Transverse colon (tissue), 4 donors: ENCODE measurements around the gene XKRX. TPM values are rescaled to one million over a fixed set of nuclear protein-coding genes. Genes with fewer than 3 reads are reported as not detected.

Experiments
- DNase-seq: peaks from one replicate; pipeline ENCODE4 v3.0.0-alpha.2; 2019
- H3K27ac ChIP-seq, 4 donors: fragments of 200-600 bp; sonication (generic); 2 replicates each; pipeline ENCODE4 v1.5.1; 2016 to 2018; ENCODE audit warnings: inconsistent platforms in 4 of 4
- H3K27me3 ChIP-seq: fragments of 200-600 bp; sonication (generic); 2 replicates; pipeline ENCODE4 v1.5.1; 2017; ENCODE audit warnings: inconsistent platforms
- H3K36me3 ChIP-seq, 4 donors: fragments of 200-600 bp; sonication (generic); 2 replicates each; pipeline ENCODE4 v1.5.1; 2017 to 2019; ENCODE audit warnings: inconsistent platforms in 4 of 4
- H3K4me1 ChIP-seq, 4 donors: fragments of 200-600 bp; sonication (generic); 2 replicates each; pipeline ENCODE4 v1.5.1; 2017 to 2020; ENCODE audit warnings: inconsistent platforms in 4 of 4
- H3K4me3 ChIP-seq, 4 donors: fragments of 200-600 bp; sonication (generic); 1 replicate in 1 of 4; 2 replicates in 3 of 4; pipeline versions ENCODE4 v1.5.1 to v1.6.1; 2017 to 2019; ENCODE audit warnings: inconsistent platforms in 4 of 4
- H3K9me3 ChIP-seq, 2 donors: fragments of 200-600 bp; sonication (generic); 2 replicates each; pipeline ENCODE4 v1.5.1; 2017 to 2019; ENCODE audit warnings: inconsistent platforms in 2 of 2
- CTCF ChIP-seq, 5 experiments: fragments of 200-600 bp in 3 of 5; fragments of 450-650 bp in 2 of 5; sonication (generic) in 3 of 5; IDR thresholded peaks; 1 replicate in 2 of 5; 2 replicates in 3 of 5; pipeline ENCODE4 v1.5.1; 2016 to 2017; ENCODE audit warnings: antibody characterized with exemption in 5 of 5, inconsistent platforms in 3 of 5, mild to moderate bottlenecking in 2 of 5, moderate library complexity in 1 of 5
- EP300 ChIP-seq: sonication (generic); formaldehyde crosslinking; IDR thresholded peaks from one replicate; pipeline ENCODE4 v1.6.1; 2017; ENCODE audit warnings: antibody characterized with exemption, low read depth
- POLR2A ChIP-seq: fragments of 450-650 bp; IDR thresholded peaks from one replicate; pipeline ENCODE4 v1.6.1; 2016; ENCODE audit warnings: antibody characterized with exemption, mild to moderate bottlenecking, moderate library complexity
- POLR2AphosphoS5 ChIP-seq, 3 donors: sonication (generic); formaldehyde crosslinking; IDR thresholded peaks; one replicate each; pipeline ENCODE4 v1.6.1; 2016; ENCODE audit warnings: antibody characterized with exemption in 3 of 3
- WGBS, 2 donors: methylation state at CpG; one replicate each; pipeline ENCODE4 v1.1.5; 2018; ENCODE audit warnings: low coverage in 1 of 2; 5-methylcytosine and 5-hydroxymethylcytosine counted together
- in situ Hi-C, 4 donors: fragments of 200-750 bp; cut with MboI; loops; one replicate each; pipeline versions ENCODE4 v1.15.0 to v1.15.1; 2017; ENCODE audit warnings: low sequenced_read_pairs in 3 of 4, low pct_ligation_motif_present in 1 of 4, low pct_unique_long_range_greater_than_20kb in 1 of 4
- intact Hi-C: fragments of 100-400 bp; cut with DNase I; formaldehyde crosslinking; loops from one replicate; pipeline ENCODE4 v1.15.1; 2023; ENCODE audit warnings: low total_unique reads
- total RNA-seq, 4 donors: library from RNA; depleted of rRNA; stranded (reverse); fragments of >200 nt; gene quantifications; one replicate each; pipeline ENCODE4 v1.1.0, GENCODE V29; 2016

XKRX gene
- total RNA-seq, 4 donors from 2014 or later: 1.9 to 5.9 (median 2.2) TPM

- in situ Hi-C loops: no loop called here
Measured at GRCh38 chrX:100948557-100948956, 19.8 kb upstream of the XKRX start.

GRCh38 chrX:100946299-100946927 is 17.7 kb upstream of the XKRX start:
- intact Hi-C loops: no loop called here
- 62% methylated on average over 2 of the region's 2 CpGs; no CpG with 5 or more reads in 1 of the 2 donors for WGBS, 2 donors
- Histone ChIP-seq H3K4me3 (no peak overlapping the region), H3K27me3 (no peaks in the 10 kb centered on the region), H3K9me3 (no peaks in the 10 kb centered on the region), H3K4me1 (no peaks in the 10 kb centered on the region), H3K36me3 (no peaks in the 10 kb centered on the region), H3K27ac (no peak overlapping the region)
- TF ChIP-seq POLR2AphosphoS5 (IDR thresholded peaks at IDR 0.05) (no peak), POLR2A (no peak), EP300 (no peak), CTCF (IDR thresholded peaks at IDR 0.05) (no peak)
- no peak for DNase-seq
- in situ Hi-C loops: no loop called here

More at GRCh38 chrX:100948557-100948956, 19.8 kb upstream of the XKRX start:
- no peaks in the 10 kb centered on the region for H3K27me3 ChIP-seq
- no peaks in the 10 kb centered on the region for H3K4me1 ChIP-seq
- TF ChIP-seq POLR2AphosphoS5 (IDR thresholded peaks at IDR 0.05): no peak
- TF ChIP-seq EP300: no peak
- TF ChIP-seq POLR2A: no peak
- no peak for TF ChIP-seq CTCF (IDR thresholded peaks at IDR 0.05)
- intact Hi-C loops: no loop called here
- no peak overlapping the region for H3K27ac ChIP-seq
- no peaks in the 10 kb centered on the region for H3K9me3 ChIP-seq
- no peaks in the 10 kb centered on the region for H3K36me3 ChIP-seq
- 100% methylated on average over 1 of the region's 1 CpG; no CpG with 5 or more reads in 1 of the 2 donors for whole genome bisulfite sequencing, 2 donors
- DNase-seq: no peak
- no peak overlapping the region for H3K4me3 ChIP-seq

- Histone ChIP-seq H3K27me3 (no peaks in the 10 kb centered on the region), H3K27ac (no peak overlapping the region), H3K4me1 (no peaks in the 10 kb centered on the region), H3K36me3 (no peaks in the 10 kb centered on the region), H3K4me3 (no peak overlapping the region), H3K9me3 (no peaks in the 10 kb centered on the region)
- TF ChIP-seq EP300: no peak
- no peak for TF ChIP-seq POLR2A
- TF ChIP-seq CTCF (IDR thresholded peaks at IDR 0.05): no peak
- TF ChIP-seq POLR2AphosphoS5 (IDR thresholded peaks at IDR 0.05): no peak
- no peak for DNase-seq
- intact Hi-C loops (no loop called here), in situ Hi-C loops (no loop called here)
- WGBS, 2 donors: 96% methylated on average over 3 of the region's 3 CpGs; no CpG with 5 or more reads in 1 of the 2 donors
Measured at GRCh38 chrX:100944601-100945000, 15.9 kb upstream of the XKRX start.

- intact Hi-C loops (no loop called here), in situ Hi-C loops (no loop called here)
- Histone ChIP-seq H3K4me3 (no peak overlapping the region), H3K27me3 (no peaks in the 10 kb centered on the region), H3K9me3 (no peaks in the 10 kb centered on the region), H3K4me1 (no peaks in the 10 kb centered on the region), H3K27ac (no peak overlapping the region), H3K36me3 (no peaks in the 10 kb centered on the region)
- TF ChIP-seq POLR2AphosphoS5 (IDR thresholded peaks at IDR 0.05) (no peak), POLR2A (no peak), EP300 (no peak), CTCF (IDR thresholded peaks at IDR 0.05) (no peak)
- no peak for DNase-seq
- 55% methylated on average over 4 of the region's 4 CpGs; no CpG with 5 or more reads in 1 of the 2 donors for WGBS, 2 donors
Measured at GRCh38 chrX:100939333-100939732, 10.6 kb upstream of the XKRX start.
